K562 (cell line): ENCODE measurements around the gene SLC39A11.
"Not testable (repeated sequence)": the region's sequence is repeated elsewhere in the genome, so short reads cannot be mapped to it uniquely, and the experiment has no call there.

Experiments
- FOS ChIP-seq: IDR thresholded peaks from 3 replicates; pipeline ENCODE4 v1.6.1; 2011; ENCODE audit not compliant: insufficient read length; ENCODE audit errors: extremely low read depth
- POLR2AphosphoS5 ChIP-seq: IDR thresholded peaks from 2 replicates; pipeline ENCODE4 v1.6.1; 2011; ENCODE audit warnings: mild to moderate bottlenecking, low read depth, low read length, moderate library complexity; ENCODE audit not compliant: control insufficient read depth, insufficient read depth
- TCF7L2 ChIP-seq: fragments of 150-350 bp; IDR thresholded peaks from 2 replicates; pipeline ENCODE4 v1.6.1; 2016; ENCODE audit warnings: low read depth, mild to moderate bottlenecking, low read length, moderate library complexity
- ZFP1 ChIP-seq: fragments of 450-650 bp; formaldehyde crosslinking; IDR thresholded peaks from 2 replicates; pipeline ENCODE4 v1.4.0; 2020; ENCODE audit warnings: mild to moderate bottlenecking, mixed read lengths
- TF ChIP-seq, protein P1 (sequence below), 3 experiments: IDR thresholded peaks in 2 of 3; conservative IDR thresholded peaks in 1 of 3; 2 replicates each; pipeline ENCODE4 v1.5.1; 2011 to 2012; ENCODE audit warnings: low read length in 3 of 3, mild to moderate bottlenecking in 3 of 3, control low read depth in 2 of 3, improper control_type of control experiment in 1 of 3, inconsistent platforms in 1 of 3, low read depth in 1 of 3, mixed read lengths in 1 of 3, moderate library complexity in 1 of 3; ENCODE audit not compliant: insufficient read depth in 2 of 3

DNA sequence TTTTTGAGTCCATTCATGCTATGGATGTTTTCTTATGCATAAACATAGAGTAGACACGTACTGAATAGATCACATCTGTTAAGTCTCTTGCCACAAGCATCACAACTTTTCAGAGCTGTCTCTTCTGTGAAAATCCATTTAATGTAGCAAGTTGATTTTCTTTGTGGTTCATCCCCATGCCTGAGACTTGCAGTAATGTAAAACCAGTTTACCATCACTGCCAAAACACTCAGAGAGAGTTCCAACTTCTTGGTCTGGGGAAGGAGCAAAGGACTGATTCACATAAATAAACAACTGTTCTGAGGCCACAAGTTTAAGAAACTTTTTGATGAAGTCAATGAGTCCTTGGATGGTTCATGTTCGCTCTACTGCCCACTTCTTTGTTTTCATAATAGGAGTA is 24.8 kb downstream of the SLC39A11 start:
- TF ChIP-seq POLR2AphosphoS5; TCF7L2; ZFP1 (CRISPR knock-in tag); FOS: not testable (repeated sequence)
- TF ChIP-seq, protein P1, sequence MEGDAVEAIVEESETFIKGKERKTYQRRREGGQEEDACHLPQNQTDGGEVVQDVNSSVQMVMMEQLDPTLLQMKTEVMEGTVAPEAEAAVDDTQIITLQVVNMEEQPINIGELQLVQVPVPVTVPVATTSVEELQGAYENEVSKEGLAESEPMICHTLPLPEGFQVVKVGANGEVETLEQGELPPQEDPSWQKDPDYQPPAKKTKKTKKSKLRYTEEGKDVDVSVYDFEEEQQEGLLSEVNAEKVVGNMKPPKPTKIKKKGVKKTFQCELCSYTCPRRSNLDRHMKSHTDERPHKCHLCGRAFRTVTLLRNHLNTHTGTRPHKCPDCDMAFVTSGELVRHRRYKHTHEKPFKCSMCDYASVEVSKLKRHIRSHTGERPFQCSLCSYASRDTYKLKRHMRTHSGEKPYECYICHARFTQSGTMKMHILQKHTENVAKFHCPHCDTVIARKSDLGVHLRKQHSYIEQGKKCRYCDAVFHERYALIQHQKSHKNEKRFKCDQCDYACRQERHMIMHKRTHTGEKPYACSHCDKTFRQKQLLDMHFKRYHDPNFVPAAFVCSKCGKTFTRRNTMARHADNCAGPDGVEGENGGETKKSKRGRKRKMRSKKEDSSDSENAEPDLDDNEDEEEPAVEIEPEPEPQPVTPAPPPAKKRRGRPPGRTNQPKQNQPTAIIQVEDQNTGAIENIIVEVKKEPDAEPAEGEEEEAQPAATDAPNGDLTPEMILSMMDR (IDR thresholded peaks at IDR 0.05 in 2 of 3, conservative IDR thresholded peaks at IDR 0.05 in 1 of 3; ENCODE audit: insufficient read depth in 2 of 3, low read depth in 1 of 3, low read length in 3 of 3), result not testable (repeated sequence)
